Kidney epithelial cell (primary cell): Measurements from ENCODE around the gene GRAP2. TPM values are rescaled to one million over a fixed set of nuclear protein-coding genes. Genes with fewer than 3 reads are reported as not detected.

ENCODE experiments used
- DNase-seq: peaks from one replicate; pipeline ENCODE4 v3.0.0-alpha.2; 2010; ENCODE audit warnings: low read depth
- H3K27me3 ChIP-seq: 2 replicates; pipeline ENCODE4 v1.6.0; 2011; ENCODE audit warnings: low read length; ENCODE audit not compliant: control insufficient read depth, insufficient read depth
- H3K36me3 ChIP-seq: 2 replicates; pipeline ENCODE4 v1.5.1; 2011; ENCODE audit warnings: low read length; ENCODE audit not compliant: control insufficient read depth, insufficient read depth
- H3K4me3 ChIP-seq: 2 replicates; pipeline ENCODE4 v1.5.1; 2011; ENCODE audit warnings: low read depth, mild to moderate bottlenecking, control low read depth, low read length
- CTCF ChIP-seq: IDR thresholded peaks from 2 replicates; pipeline ENCODE4 v1.5.1; 2011; ENCODE audit warnings: mild to moderate bottlenecking, moderate library complexity, low read length, control low read depth, inconsistent platforms; ENCODE audit not compliant: insufficient read depth, poor library complexity, severe bottlenecking
- total RNA-seq: library from RNA; depleted of rRNA; stranded (reverse); fragments of >200 nt; gene quantifications from 2 replicates; pipeline ENCODE4 v1.2.3, GENCODE V29; 2015

The GRAP2 gene
- total RNA-seq, 1 donor from 2014 or later = not detected

DNA sequence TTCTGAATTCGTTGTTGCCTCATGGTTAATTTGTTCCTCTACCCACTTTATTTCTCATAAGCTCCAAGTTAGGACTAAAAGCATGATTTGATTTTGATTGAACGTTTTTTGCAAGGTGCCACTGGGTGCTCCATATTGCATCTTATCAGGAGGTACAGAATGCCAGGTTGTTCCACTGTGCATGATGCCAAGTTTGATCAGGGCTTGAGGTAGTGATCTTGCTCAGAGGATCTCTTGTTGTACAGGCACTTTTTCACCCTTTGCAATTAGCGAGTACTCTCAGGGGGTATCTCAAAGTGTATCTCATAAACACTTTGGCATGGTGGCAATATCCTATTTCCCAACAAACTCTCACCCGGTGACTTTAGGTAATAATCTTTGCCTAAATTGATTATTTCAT is 4.0 kb downstream of the GRAP2 start:
- no peak overlapping the region for H3K4me3 ChIP-seq
- peaks cover 9% of the 10 kb centered on the region for H3K27me3 ChIP-seq
- DNase-seq = no peak
- H3K36me3 ChIP-seq = no peaks in the 10 kb centered on the region
- TF ChIP-seq CTCF = no peak

DNA sequence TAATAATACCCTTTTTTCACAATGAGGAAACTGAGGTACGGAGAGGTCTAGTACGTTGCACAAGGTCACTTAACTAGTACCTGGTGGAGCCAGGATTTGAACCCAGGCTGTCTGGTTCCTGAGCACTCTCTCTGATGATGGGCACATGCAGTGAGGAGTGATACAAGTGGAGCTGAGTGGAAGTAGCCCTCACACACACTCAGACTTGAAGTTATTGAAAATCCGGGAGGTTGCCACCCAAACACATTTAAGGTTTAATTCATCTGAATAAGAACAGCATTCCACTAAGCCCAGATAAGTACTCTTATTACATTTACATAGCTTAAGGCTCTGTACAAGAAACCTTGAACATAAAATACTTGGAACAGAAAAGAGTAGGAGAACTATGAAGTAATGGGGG is 4.8 kb downstream of the GRAP2 start:
- Histone ChIP-seq H3K4me3 (no peak overlapping the region), H3K27me3 (peaks cover 7% of the 10 kb centered on the region), H3K36me3 (no peaks in the 10 kb centered on the region)
- DNase-seq = no peak
- TF ChIP-seq CTCF = no peak

- Histone ChIP-seq H3K27me3 (peaks cover 7% of the 10 kb centered on the region), H3K36me3 (no peaks in the 10 kb centered on the region), H3K4me3 (no peak overlapping the region)
- no peak for TF ChIP-seq CTCF
- DNase-seq = no peak
Measured at GRCh38 chr22:39906207-39906606, 5.3 kb downstream of the GRAP2 start.

- H3K27me3 ChIP-seq = peaks cover 6% of the 10 kb centered on the region
Measured at GRCh38 chr22:39907047-39907446, 6.2 kb downstream of the GRAP2 start.

DNA sequence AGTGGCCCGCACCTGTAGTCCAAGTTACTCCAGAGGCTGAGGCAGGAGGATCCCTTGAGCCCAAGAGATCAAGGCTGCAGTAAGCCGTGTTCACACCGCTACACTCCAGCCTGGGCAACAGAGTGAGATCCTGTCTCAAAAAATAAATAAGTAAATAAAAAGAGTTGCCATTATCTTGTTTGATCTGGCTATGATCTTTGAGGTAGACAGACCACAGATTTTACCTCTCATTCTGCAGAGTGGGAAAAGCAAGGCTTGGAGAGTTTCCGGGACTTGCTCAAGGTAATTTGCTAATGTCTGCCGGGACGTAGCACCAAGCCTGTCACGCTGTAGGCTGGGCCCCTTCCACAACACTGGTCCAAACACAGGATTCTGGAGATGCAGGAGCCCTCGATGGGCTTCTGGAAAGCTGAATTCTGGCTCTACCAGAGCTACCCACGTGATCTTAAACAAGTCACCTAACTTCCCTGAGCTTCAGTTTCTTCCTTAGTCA is 6.8 kb downstream of the GRAP2 start:
- Histone ChIP-seq H3K36me3 (no peaks in the 10 kb centered on the region), H3K27me3 (peaks cover 6% of the 10 kb centered on the region), H3K4me3 (no peak overlapping the region)
- DNase-seq = no peak
- no peak for TF ChIP-seq CTCF

More at GRCh38 chr22:39907047-39907446, 6.2 kb downstream of the GRAP2 start:
- no peak for TF ChIP-seq CTCF
- no peak for DNase-seq
- Histone ChIP-seq H3K36me3 (no peaks in the 10 kb centered on the region), H3K4me3 (no peak overlapping the region)

DNA sequence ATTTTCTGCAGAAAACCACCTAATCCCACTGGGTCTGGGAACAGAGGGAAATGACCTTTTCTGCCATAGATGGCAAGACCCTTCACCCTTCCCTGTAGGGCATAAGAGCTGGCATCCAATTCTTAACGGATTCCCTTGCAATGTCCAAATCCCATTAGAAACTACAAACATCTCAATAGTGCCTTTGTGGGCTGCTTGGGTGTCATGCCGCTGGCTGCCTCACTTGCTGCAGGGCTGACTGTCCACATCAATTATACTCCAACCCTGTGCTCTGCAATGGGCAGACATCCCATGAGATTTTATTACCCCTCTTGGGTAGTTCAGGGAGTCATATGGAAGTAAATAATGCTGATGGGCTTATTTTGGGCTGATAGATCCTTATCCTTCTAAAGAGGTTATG is 7.3 kb downstream of the GRAP2 start:
- Histone ChIP-seq H3K4me3 (no peak overlapping the region), H3K27me3 (peaks cover 6% of the 10 kb centered on the region), H3K36me3 (no peaks in the 10 kb centered on the region)
- no peak for TF ChIP-seq CTCF
- DNase-seq = no peak
